Activated naive CD8-positive, alpha-beta T cell treated with anti-CD3 and anti-CD28 coated beads, Interleukin-2, amount 10 ng/mL, durations not matched to agents 7 days and 5 days (primary cell): ENCODE results near the gene CAMK1G. TPM values are rescaled to one million over a fixed set of nuclear protein-coding genes. Genes with fewer than 3 reads are reported as not detected.
A peak's percentile ranks its signal among the peaks of the same experiment; 100 is the strongest.

Experiments used
- ATAC-seq: fragments of 150-1000 bp; cut with Tn5 transposase; one replicate; pipeline ENCODE4 v1.10.0; 2021; ENCODE audit warnings: low read depth, moderate library complexity
- POLR2A ChIA-PET: fragments of 350-600 bp; sonication (Branson Sonifier 250); formaldehyde crosslinking; loops from one replicate; lab custom pipeline; 2021; ENCODE audit warnings: antibody characterized with exemption; lab: Charles Lee
- DNase-seq: peaks from one replicate; pipeline ENCODE4 v3.0.0; 2021
- H3K27ac Mint-ChIP-seq: one replicate; pipeline ENCODE4 v1.8.0; 2022; ENCODE audit warnings: mild to moderate bottlenecking, mixed read lengths
- H3K27me3 Mint-ChIP-seq: one replicate; pipeline ENCODE4 v1.8.0; 2022; ENCODE audit warnings: mild to moderate bottlenecking, moderate library complexity, mixed read lengths
- H3K36me3 Mint-ChIP-seq: one replicate; pipeline ENCODE4 v1.8.0; 2021; ENCODE audit warnings: mild to moderate bottlenecking, mixed read lengths
- H3K4me1 Mint-ChIP-seq: one replicate; pipeline ENCODE4 v1.8.0; 2021; ENCODE audit warnings: mixed read lengths
- H3K4me3 Mint-ChIP-seq: one replicate; pipeline ENCODE4 v1.8.0; 2022; ENCODE audit warnings: mild to moderate bottlenecking, moderate library complexity, mixed read lengths
- H3K9me3 Mint-ChIP-seq: one replicate; pipeline ENCODE4 v1.8.0; 2021; ENCODE audit warnings: mixed read lengths
- total RNA-seq, 2 experiments: library from RNA; stranded (reverse); gene quantifications; one replicate each; pipeline ENCODE4 v1.2.3, GENCODE V29; 2021

Gene CAMK1G
- total RNA-seq, 2 experiments from 2014 or later = not detected

DNA sequence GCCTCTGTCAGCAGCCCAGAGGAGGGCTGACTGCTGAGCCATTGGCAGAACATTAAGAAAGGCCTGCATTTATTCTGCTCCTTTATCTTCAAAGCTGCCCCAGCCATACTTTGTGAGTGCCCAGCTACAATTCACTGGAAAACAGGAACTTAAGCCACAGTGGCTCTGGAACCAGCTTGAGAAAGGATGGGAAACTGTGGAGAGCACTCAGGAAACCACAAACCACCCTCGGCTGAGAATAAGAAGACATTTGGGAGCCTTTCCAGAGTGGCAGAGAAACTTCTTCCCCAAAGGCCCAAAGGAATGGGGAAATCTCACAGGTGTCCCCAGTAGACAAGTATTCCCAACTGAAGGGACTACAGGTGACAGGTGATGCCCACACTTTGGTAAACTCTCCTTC lies 66.9 kb downstream of the CAMK1G start:
- POLR2A ChIA-PET = no interaction called here
- peak overlapping the region; percentile 31 for H3K27ac Mint-ChIP-seq
- peaks cover 16% of the 10 kb centered on the region for H3K4me1 Mint-ChIP-seq

DNA sequence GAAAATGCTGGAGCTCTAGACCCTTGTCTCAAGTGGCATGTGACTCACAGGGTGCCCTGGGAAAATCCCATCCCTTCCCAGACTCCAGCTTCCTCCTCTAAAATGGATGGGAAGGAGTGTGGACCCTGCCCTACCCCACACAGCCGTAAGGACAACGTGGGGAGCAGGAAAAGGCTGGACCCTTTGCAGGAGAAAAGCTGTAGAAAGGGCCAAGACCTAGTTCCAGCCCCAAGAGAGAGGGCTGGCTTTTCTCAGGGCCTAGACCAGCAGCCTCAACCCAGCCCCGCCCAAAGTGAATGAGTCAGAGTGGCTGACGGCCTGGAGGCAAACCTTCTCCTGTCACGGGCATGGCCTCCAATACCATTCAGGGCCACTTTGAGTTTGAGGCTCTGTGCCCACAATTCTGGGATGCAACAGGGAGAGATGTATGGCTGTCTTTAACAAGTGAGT lies 67.6 kb downstream of the CAMK1G start:
- Mint-ChIP-seq H3K27me3 (peaks cover 3% of the 10 kb centered on the region), H3K27ac (peak overlapping the region; percentile 39), H3K9me3 (no peaks in the 10 kb centered on the region), H3K4me3 (no peak overlapping the region), H3K4me1 (peaks cover 16% of the 10 kb centered on the region), H3K36me3 (no peaks in the 10 kb centered on the region)
- POLR2A ChIA-PET = no interaction called here
- ATAC-seq (peak; percentile 96), DNase-seq (peak; percentile 55)

More for the DNA sequence above, 66.9 kb downstream of the CAMK1G start:
- no peaks in the 10 kb centered on the region for H3K9me3 Mint-ChIP-seq
- no peak for DNase-seq
- H3K4me3 Mint-ChIP-seq = peak overlapping the region; percentile 8
- H3K27me3 Mint-ChIP-seq = peaks cover 4% of the 10 kb centered on the region
- no peaks in the 10 kb centered on the region for H3K36me3 Mint-ChIP-seq
- ATAC-seq = no peak

DNA sequence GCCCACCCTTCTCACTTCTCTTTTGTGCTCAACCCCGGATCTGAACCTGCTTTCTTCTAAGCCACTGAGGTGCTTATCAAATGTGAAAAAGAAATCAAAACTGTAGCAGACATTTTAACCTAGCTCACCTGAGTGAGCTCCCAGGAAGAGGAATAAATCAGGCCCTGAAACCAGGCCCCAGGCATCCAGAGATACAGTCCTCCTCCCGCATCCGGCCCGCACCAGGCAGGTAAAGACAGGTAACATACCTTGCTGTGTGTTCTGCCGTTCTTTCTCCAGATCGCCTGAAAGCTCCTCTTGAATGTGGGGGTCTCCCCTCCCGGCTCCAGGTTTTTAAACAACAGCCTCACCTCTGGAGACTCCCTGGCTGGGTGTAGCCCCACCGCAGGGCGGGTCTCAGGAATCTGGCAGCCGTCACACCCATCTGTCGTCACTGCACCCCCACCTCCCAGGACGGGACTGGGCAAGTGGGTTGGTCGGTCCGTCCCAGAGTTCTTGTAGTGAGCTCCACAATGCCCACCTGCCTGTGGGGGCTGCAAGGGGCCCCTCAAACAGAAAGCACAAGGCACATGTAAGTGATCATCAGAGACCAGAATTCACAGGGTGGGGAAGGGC lies 68.7 kb downstream of the CAMK1G start, which contains the start of gene LAMB3:
Gene LAMB3 (minus strand): TSS at position 305 of the 615 bp plus-strand sequence. CDS start 1,481 bp downstream, outside the sequence.
- H3K27ac Mint-ChIP-seq = peak within 1 kb of the TSS; percentile 80
- peaks cover 18% of the 10 kb centered on the region for H3K4me1 Mint-ChIP-seq
- no peaks in the 10 kb centered on the region for H3K27me3 Mint-ChIP-seq
- no peaks in the 10 kb centered on the region for H3K36me3 Mint-ChIP-seq
- no peaks in the 10 kb centered on the region for H3K9me3 Mint-ChIP-seq
- H3K4me3 Mint-ChIP-seq = no peak within 1 kb of the TSS
- POLR2A ChIA-PET = no interaction called here
- DNase-seq = no peak
- no peak for ATAC-seq

DNA sequence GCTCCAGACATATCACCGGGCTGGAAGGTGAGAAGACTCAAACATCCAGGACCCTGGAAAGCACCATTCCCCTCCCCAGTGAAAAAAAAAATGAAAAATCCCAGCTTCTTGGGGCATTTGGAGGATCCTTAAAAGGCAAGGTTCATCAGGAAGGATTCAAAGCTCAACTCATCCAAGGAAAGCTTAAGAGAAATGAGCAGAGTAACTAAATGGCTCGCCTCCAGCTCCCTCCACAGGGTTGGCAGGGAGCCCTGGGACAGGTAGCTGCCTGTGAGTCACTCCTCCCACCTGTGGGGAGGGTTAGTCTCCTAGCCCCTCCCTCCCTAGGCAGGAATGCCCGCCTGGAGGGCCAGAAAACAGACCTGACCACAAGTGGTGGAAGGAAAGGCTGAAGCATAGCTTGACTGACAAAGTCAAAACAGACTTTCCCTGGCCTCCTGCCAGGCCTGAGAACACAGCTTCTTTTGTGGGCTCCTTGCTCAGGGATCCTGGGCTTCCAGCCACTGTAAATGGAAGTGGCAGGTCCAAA lies 69.4 kb downstream of the CAMK1G start:
- H3K27me3 Mint-ChIP-seq = no peaks in the 10 kb centered on the region
- H3K36me3 Mint-ChIP-seq = no peaks in the 10 kb centered on the region
- no peak overlapping the region for H3K27ac Mint-ChIP-seq
- H3K4me3 Mint-ChIP-seq = no peak overlapping the region
- DNase-seq = no peak
- H3K4me1 Mint-ChIP-seq = peaks cover 18% of the 10 kb centered on the region
- peak; percentile 13 for ATAC-seq
- POLR2A ChIA-PET = no interaction called here
- no peaks in the 10 kb centered on the region for H3K9me3 Mint-ChIP-seq

DNA sequence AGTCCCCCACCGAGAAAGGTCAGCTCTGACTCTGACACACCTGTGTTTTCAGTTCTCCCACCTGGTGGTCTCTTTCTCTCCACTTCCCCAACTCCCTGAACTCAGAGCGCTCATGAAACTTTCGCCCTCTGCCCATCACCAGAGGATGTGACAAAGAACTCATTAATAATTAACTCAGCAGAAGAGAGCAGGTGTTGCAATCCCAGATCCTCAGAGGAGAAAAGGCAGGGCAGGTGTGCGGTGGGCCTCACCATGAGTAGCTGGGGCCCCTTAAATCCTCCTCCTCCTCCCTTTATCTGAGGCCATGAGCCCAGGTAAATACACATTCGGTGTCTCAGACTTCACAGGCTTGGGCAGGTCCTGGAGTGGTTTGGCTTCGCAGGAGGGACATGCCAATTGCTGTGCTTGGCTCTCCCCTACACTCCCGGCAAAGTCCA lies 70.4 kb downstream of the CAMK1G start:
- Mint-ChIP-seq H3K4me1 (peaks cover 18% of the 10 kb centered on the region), H3K27me3 (peaks cover 2% of the 10 kb centered on the region), H3K27ac (no peak overlapping the region), H3K4me3 (no peak overlapping the region), H3K36me3 (no peaks in the 10 kb centered on the region), H3K9me3 (no peaks in the 10 kb centered on the region)
- ATAC-seq = no peak
- POLR2A ChIA-PET = interaction anchor here (0.5 kb wide), 1 partner anchor 15 kb away, joined by 3 read pairs; no protein-coding TSS in a partner anchor
- DNase-seq = no peak

DNA sequence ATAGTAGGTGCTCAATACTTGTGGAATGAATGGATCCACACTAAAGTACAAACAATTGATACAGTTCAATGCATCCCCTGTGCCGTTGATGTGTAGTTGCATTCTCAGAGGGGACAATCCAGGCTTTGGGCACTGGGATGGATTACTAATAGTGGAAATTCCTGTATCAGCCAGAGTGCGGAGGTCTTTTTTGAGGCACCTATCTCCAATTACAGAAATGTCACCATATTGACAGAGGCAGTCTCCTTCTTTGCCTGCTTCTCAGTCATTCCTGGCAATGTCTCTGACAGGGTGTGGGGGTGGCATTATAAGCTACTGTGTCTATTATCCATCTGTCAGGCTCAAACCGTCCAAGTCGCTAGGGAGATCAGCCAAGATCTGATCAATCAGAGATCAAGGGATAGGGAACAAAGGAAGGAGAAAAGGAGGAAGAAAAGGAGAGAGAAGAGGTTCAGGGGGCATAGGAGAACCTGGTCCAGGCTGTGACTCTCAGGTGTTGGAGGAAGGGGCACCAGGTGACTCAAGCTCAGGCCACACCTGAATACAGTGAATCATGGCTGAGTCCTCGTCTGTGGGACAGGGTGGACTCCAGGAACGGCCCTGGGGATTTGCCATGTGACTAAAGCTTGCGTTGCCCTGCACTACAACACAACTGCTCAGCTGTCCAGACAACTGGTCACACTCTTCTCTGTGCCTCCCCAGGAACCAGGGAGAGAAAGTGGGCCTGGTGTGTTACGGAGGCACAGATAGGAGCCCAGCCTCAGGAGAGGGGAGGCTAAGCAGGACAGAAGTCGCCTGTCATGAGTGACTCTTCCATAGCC lies 72.1 kb downstream of the CAMK1G start:
- Mint-ChIP-seq H3K4me1 (peaks cover 18% of the 10 kb centered on the region), H3K27ac (no peak overlapping the region), H3K4me3 (no peak overlapping the region), H3K36me3 (no peaks in the 10 kb centered on the region), H3K9me3 (no peaks in the 10 kb centered on the region), H3K27me3 (peaks cover 4% of the 10 kb centered on the region)
- no peak for DNase-seq
- POLR2A ChIA-PET = no interaction called here
- no peak for ATAC-seq

DNA sequence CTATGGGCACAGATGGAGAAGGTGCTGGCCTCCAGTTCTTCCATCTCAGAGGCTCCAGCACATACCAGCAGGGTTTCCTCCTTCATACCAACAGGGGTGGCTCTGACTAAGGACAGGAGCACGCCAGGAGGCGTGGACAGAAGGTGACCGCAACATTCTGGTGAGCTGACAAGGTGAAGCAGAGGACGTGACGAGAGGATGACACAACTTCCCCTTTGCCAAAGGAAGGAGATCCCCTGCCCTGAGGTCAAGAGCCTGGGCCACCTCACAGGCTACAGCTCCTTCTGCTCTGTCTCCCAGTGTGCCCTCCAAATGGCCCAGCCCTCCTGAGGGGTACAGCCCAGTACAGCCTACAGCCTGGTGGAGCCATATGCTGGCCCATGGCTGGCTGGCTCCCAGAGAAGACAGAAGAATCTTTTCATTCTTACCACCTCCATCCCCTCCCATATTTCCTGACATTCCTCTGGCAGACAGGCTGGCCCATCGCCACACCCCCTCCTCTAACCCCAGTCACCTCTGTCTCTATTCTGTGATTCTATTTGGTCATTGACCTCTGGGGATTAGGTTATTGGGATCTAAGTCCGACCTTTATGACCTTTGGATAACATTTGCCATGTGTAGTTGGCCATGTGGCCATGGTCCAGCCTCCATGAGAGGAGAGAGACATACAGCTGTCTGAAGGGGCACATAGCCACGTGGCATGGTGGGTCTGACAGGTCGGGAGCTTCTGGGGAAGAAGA lies 73.8 kb downstream of the CAMK1G start:
- DNase-seq = no peak
- Mint-ChIP-seq H3K27me3 (peaks cover 4% of the 10 kb centered on the region), H3K9me3 (no peaks in the 10 kb centered on the region), H3K4me3 (no peak overlapping the region), H3K4me1 (peaks cover 9% of the 10 kb centered on the region), H3K36me3 (no peaks in the 10 kb centered on the region), H3K27ac (no peak overlapping the region)
- no peak for ATAC-seq
- POLR2A ChIA-PET = no interaction called here

DNA sequence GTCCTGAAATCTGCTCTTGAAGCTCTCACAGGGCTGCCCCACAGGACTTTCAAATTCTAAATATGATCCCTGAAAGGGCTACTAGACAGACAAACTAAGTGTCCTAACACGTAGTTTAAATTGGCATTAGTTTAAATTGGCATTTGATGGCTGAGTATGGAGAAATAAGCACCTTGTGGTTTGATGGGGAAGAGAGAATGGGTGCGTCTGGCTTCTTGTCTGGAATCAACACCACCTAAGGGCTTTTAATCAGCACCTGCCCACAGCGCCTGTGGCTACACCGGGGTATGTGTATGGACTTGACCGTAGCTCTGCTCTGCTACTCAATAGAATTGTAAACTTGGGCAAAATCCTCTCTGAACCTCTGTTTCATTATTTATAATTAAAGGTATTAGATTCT lies 74.4 kb downstream of the CAMK1G start:
- Mint-ChIP-seq H3K4me3 (no peak overlapping the region), H3K36me3 (no peaks in the 10 kb centered on the region), H3K27ac (no peak overlapping the region), H3K4me1 (peaks cover 9% of the 10 kb centered on the region), H3K9me3 (no peaks in the 10 kb centered on the region), H3K27me3 (peaks cover 4% of the 10 kb centered on the region)
- POLR2A ChIA-PET = no interaction called here
- no peak for ATAC-seq
- DNase-seq = no peak

DNA sequence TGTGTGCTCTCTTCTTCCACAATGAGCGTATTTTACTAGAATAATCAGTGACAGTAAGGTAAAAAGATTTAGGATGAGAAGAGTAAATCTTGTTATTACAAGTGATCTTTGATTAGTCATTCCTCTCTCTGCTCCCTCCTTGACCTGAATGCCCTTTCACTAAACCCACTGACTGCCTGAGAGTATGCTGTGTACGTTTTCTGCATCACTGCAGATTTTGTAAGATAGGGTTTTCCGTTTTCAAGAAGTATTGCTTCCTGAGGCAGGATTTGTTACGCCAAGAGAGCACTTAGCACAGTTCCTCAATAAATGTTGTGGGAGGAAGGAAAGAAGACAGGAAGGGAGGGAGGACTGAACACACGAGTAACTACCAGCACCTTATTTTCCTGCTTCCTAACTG lies 76.4 kb downstream of the CAMK1G start:
- POLR2A ChIA-PET = no interaction called here
- Mint-ChIP-seq H3K4me1 (peaks cover 9% of the 10 kb centered on the region), H3K9me3 (no peaks in the 10 kb centered on the region), H3K27me3 (peaks cover 5% of the 10 kb centered on the region), H3K36me3 (peaks cover 3% of the 10 kb centered on the region), H3K27ac (no peak overlapping the region), H3K4me3 (no peak overlapping the region)
- ATAC-seq (no peak), DNase-seq (no peak)

DNA sequence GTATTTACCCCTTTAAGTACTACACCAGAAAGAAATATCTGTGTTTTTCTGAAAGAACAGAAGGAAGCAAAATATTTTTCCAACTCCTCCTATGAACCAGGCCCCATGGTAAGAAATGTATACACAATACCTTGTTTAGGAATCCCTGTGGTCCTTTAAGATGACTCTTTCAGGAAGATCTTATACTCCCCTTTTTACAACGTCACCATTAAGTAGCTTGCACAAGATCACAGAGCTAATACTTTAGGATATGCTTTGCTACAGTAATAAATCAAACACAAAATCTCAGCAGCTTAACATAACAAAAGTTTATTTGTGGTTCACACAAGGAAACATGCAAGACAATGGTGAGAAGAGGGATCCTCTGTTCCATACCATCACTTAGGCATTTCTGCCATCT lies 77.6 kb downstream of the CAMK1G start:
- POLR2A ChIA-PET = no interaction called here
- no peak overlapping the region for H3K4me3 Mint-ChIP-seq
- no peak for ATAC-seq
- no peak overlapping the region for H3K27ac Mint-ChIP-seq
- H3K9me3 Mint-ChIP-seq = no peaks in the 10 kb centered on the region
- H3K4me1 Mint-ChIP-seq = peaks cover 9% of the 10 kb centered on the region
- H3K36me3 Mint-ChIP-seq = peaks cover 3% of the 10 kb centered on the region
- DNase-seq = no peak
- peaks cover 5% of the 10 kb centered on the region for H3K27me3 Mint-ChIP-seq

DNA sequence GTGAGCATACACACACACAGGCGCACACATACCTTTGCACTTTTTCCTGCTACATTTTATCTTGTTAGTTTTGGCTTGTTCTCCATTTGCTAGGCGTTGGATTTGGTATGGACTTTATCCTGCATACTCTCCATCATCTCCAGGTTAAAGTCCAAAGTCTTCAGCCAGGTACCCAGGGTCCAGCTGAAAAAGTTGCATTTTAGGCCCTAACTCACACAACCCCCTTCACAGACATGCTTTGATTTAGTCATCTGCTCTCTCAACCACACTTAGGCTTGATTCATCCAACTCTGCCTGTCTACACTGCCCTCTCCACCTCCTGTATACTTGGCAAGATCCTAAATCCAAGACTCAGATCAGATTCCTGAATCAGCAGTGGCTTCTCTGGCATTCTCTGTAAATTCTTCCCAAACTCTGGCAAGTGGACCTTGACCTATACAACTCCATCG lies 79.4 kb downstream of the CAMK1G start:
- Mint-ChIP-seq H3K4me1 (peaks cover 7% of the 10 kb centered on the region), H3K36me3 (peaks cover 3% of the 10 kb centered on the region), H3K27ac (no peak overlapping the region), H3K4me3 (no peak overlapping the region), H3K27me3 (peaks cover 5% of the 10 kb centered on the region), H3K9me3 (no peaks in the 10 kb centered on the region)
- POLR2A ChIA-PET = no interaction called here
- no peak for DNase-seq
- ATAC-seq = no peak
